Ovary (tissue), 3 donors: ENCODE measurements around the gene PAM.

ENCODE experiments used
- CTCF ChIP-seq, 3 donors: fragments of 450-650 bp in 2 of 3; fragments of 200-600 bp in 1 of 3; IDR thresholded peaks; one replicate each; pipeline versions ENCODE4 v1.5.1 to v1.8.0; 2016 to 2022; ENCODE audit warnings: antibody characterized with exemption in 3 of 3, mild to moderate bottlenecking in 1 of 3
- POLR2A ChIP-seq: fragments of 450-650 bp; IDR thresholded peaks from one replicate; pipeline ENCODE4 v1.6.1; 2017; ENCODE audit warnings: antibody characterized with exemption, mild to moderate bottlenecking, moderate library complexity
- donor health status: DM: no; HTN: no; CAD: no.

- TF ChIP-seq CTCF (IDR thresholded peaks at IDR 0.05) = no peak
- TF ChIP-seq POLR2A = no peak
These were observed 64.5 kb downstream of the PAM start for GRCh38 chr5:102819634-102820033.
